Suprapubic skin (tissue), 3 donors: ENCODE data around the gene RNF227.

Experiments
- EP300 ChIP-seq: sonication (generic); formaldehyde crosslinking; IDR thresholded peaks from one replicate; pipeline ENCODE4 v1.6.1; 2017; ENCODE audit warnings: antibody characterized with exemption
- TF ChIP-seq, protein P1 (sequence below), 2 donors: fragments of 200-600 bp in 1 of 2; fragments of 450-650 bp in 1 of 2; sonication (generic) in 1 of 2; IDR thresholded peaks; one replicate each; pipeline ENCODE4 v1.5.1; 2016 to 2019; ENCODE audit warnings: antibody characterized with exemption in 2 of 2, mild to moderate bottlenecking in 1 of 2, moderate library complexity in 1 of 2

DNA sequence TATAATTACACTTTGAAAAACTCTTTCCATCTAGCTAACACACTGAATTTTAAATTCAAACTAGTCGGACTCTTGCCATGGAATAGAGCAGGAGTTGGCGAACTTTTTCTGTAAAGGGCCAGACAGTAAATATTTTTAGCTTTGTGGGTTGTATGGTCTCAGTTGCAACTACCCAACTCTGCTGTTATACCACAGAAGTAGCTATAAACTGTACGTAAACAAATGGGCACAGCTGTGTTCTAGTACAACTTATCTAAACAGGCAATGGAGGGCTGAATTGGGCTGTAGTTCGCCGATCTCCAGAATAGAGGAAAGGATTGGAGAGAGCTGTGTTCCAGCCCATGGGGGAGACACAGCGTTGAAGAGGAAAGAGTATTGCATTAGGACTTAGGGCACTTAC, 24.7 kb upstream of the RNF227 start:
- TF ChIP-seq EP300: no peak
- TF ChIP-seq, protein P1, sequence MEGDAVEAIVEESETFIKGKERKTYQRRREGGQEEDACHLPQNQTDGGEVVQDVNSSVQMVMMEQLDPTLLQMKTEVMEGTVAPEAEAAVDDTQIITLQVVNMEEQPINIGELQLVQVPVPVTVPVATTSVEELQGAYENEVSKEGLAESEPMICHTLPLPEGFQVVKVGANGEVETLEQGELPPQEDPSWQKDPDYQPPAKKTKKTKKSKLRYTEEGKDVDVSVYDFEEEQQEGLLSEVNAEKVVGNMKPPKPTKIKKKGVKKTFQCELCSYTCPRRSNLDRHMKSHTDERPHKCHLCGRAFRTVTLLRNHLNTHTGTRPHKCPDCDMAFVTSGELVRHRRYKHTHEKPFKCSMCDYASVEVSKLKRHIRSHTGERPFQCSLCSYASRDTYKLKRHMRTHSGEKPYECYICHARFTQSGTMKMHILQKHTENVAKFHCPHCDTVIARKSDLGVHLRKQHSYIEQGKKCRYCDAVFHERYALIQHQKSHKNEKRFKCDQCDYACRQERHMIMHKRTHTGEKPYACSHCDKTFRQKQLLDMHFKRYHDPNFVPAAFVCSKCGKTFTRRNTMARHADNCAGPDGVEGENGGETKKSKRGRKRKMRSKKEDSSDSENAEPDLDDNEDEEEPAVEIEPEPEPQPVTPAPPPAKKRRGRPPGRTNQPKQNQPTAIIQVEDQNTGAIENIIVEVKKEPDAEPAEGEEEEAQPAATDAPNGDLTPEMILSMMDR (IDR thresholded peaks at IDR 0.05): no peak
